Suppressor macrophage treated with lipopolysaccharide for 1 hour (primary cell): ENCODE results near the gene HSPA8.
A peak's percentile ranks its signal among the peaks of the same experiment; 100 is the strongest.

ENCODE experiments used
- DNase-seq, 3 donors: peaks; one replicate each; pipeline ENCODE4 v3.0.0-alpha.2; 2020 to 2022

HSPA8 gene

DNA sequence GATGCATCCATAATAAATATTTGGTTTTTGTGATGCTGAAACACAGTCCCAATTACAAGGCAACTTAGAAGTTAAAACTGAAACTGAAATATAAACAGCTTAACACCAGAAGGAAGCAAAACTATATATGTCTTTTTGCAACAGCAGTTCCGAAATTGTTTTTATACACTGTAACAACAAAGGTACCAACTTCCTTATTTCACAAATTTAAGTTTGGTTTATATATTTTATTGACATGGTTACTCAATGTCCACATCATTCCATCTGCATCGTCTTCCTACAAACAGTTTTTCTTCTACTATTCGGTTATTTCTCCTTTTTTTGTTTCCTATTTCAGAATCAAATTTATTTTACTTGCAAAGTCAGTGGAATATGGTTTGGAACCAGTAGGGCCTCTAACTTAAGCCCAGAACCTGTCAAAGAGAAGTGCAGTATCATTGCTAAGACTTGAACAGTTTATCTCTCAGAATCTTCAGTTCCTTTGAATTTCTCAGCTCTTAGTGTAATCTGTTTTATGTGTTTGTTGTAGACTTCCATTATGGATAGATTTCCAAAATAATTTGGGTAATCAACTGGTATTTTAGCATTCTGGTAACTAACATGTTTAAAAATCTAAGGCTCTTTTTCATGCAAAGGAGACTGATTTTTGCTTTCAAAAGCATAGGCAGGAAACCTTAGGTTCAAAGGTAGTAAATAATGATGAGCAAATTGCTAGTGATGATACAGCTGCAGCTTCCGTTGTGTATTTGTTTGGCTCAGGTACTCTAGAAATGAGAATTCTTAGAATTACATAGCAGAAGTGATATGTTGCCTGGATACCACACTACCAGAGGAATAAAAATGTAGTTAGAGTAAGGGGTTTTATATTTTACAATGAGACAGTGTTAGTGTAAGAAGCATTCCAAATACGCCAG lies 8.2 kb upstream of the HSPA8 start:
- peak in 2 of 3 donors; percentile 50 to 59 for DNase-seq

DNA sequence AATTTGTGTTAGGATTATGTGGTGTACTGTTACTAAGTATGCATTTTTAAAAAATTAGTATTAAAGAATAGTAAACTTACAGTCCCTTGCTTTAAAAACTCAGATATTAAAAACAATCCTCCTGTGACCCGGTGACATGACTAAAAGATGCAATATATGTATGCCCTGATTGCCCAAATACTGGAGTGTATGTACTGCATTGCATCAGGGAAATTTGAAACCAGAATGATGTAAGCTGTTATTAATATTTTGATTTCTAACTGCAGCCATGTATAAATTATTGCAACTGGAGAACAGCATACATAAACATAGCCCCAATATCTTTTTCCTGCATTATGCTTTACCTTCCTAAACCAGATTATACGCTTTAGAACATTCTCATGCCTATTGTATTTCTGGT lies 3.7 kb upstream of the HSPA8 start:
- DNase-seq: peak; percentile 27 to 54 (median 53)

DNA sequence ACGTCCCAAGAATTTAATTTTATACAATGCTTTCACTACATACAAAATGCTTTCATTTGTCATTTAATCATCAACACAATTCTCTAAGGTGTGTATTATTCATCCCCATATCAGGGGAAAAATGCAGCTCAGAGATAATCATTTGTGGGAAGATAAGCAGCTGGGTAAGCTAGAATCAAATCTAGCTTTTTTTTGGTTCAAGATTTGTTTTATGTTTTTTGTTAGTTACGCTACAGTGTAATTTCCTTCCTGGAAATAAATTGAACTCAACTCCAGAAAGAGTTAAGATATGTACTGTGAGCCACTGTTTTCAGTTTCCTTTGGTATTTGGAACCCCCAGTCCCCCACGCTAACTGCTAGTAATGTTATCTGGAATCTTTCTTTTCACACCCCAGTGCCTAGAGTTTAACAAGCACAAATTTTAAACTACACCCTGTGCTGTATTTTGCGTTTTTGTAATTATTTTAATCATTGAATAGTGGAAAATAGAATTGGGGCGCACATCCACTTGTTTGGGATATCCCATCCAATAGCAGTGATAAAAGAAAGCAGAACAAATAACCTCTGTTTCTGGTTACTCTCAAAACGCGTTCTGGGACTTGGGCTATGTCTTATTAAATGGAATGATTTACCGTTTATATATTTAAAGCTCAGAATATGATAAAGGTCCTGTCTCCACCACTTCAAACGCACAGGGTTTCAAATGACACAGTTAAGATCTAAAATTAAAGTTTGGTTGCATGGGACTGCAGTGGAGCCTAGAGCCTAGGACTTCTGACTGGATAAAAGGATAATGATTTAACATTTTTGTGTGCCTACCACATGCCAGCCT lies 2.1 kb upstream of the HSPA8 start:
- DNase-seq: no peak

GRCh38 chr11:123062892-123063825 lies 1.2 kb upstream of the HSPA8 start:
- DNase-seq: peak; percentile 55 to 64 (median 63)

DNA sequence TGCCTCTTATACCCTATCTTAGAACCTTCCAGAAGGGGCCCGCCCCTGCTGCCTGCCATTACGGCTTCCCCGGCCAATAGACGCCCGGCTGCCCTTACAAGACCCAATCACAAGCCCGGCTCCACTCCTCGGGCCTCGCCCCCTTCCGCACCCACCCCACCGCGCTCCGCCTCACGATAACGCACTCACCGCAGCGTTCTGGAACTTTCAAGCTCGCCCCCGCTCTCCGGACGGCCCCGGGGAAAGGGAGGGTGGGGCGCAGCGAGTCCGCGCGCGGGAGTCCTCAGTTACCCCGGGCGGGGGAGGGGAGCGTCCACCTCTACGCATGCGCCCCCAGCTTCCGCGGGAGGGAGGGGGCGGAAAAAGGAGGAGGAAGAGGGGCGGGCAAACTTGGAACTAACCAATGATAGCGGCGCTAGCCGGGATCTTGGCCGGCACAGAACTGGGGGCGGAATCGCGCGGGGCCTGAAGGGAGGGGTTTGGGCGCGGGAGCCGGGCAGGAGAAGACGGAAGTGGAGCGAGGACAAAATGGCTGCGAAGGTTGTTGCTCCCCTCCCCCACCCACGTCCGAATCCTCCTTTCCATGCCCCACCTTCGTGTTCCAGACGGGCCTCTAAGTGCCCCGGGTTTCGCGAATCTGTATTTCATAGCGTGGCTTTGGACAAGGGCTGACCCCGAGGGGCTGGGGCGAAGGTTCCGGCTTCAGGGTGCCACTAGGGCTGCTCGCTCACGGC lies 389 bp upstream of the HSPA8 start:
- DNase-seq: peak; percentile 100

DNA sequence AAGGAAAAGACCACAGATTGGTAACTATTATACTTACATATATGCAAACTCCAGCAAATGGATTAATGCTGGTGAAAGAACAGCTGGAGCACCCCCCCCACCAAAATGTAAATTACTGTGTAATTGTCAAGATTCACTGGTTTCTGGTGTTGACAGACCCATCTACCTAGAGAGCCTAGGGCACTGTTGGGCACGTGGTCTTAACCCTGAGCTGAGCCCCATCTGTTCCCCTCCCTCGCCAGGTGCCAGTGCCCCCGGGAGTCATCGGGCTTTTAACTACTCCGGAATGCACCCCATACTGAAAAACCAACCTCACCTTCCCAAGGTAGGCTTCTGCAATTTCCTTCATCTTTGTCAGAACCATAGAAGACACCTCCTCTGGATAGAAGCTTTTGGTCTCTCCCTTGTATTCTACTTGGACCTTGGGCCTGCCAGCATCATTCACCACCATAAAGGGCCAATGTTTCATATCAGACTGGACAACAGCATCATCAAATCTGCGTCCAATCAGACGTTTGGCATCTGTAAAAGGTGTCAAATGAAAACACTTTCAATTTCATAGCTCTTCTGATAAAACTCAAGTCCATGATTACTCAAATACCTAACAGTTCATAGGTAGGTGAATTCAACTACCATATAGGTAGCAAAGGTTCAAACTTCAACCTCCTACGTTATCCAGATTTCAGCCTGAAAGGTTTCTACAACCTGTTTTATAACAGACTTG lies 1.5 kb downstream of the HSPA8 start:
- DNase-seq: peak in 1 of 3 donors; percentile 26

- peak in 1 of 3 donors; percentile 18 for DNase-seq
Measured at GRCh38 chr11:123059041-123059920, 2.7 kb downstream of the HSPA8 start.

GRCh38 chr11:123057661-123058305 lies 4.2 kb downstream of the HSPA8 start:
- peak in 1 of 3 donors; percentile 18 for DNase-seq

GRCh38 chr11:123056835-123057491 lies 5.0 kb downstream of the HSPA8 start:
- peak in 1 of 3 donors; percentile 18 for DNase-seq

GRCh38 chr11:123055191-123055901 lies 6.6 kb downstream of the HSPA8 start:
- peak in 1 of 3 donors; percentile 15 for DNase-seq

DNA sequence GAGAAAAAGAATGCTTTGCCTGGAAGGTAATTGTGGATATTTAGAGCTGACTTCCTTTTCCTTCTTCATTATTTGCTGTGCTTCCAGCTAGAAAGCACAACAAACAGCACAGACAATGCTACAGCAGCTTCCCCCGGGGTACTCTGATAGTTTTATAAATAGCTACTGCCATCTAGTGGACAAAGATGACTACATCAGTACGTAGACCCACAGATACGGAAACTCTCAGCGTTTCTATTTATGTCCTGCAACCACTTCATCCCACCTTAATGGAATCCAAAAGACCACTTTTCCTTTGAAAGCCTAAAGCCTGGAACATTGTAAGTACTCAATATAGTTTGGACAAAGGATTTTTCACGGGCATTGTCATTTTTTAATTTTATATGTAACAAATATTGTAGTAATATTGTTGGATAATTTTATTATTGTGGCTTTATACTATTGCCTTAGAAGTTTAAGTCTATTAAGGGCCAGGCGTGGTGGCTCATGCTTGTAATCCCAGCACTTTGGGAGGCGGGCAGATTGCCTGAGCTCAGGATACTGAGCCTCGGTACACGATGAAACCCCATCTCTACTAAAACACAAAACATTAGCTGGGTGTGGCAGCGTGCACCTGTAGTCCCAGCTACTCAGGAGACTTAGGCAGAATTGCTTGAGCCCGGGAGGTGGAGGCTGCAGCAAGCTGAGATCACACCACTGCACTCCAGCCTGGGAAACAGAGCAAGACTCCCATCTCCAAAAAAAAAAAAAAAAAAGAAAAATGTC lies 7.5 kb downstream of the HSPA8 start:
- peak; percentile 70 to 92 (median 87) for DNase-seq

DNA sequence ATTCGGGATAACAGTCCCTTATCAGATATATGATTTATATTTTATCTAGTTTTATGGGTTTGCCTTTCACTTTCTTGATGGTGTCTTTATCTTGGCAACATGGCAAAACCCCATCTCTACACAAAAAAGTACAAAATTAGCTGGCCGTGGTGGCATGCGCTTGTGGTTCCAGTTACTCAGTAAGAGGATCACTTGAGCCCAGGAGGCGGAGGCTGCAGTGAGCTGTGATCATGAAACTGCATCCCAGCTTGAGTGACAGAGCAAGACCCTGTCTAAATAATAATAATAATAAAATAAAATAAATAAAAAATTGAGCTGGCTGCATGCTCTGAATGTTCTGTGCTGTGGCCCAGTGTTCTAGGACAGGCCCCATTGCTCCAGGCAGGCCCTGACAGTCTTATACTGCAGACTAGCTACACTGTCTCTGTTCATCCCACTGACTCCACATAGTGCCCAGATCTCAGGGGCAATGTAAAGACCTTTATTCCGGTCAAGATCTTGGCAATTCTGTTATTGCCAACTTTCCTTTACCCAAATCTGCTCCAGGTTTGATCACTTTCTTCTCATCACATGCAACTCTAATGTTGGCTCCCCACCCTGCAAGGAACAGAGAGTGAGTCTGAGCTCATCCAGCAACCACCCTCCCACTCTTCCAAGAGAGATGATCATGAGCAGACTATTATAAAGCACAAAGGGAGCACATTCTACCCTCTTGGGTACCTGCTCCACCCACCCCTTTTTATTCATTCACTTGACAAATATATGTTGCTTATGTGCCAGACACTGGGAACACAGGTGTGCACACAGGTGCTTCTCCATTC lies 8.8 kb downstream of the HSPA8 start:
- peak in 1 of 3 donors; percentile 17 for DNase-seq

GRCh38 chr11:123051634-123052033 lies 10.3 kb downstream of the HSPA8 start:
- peak in 1 of 3 donors; percentile 18 for DNase-seq

DNA sequence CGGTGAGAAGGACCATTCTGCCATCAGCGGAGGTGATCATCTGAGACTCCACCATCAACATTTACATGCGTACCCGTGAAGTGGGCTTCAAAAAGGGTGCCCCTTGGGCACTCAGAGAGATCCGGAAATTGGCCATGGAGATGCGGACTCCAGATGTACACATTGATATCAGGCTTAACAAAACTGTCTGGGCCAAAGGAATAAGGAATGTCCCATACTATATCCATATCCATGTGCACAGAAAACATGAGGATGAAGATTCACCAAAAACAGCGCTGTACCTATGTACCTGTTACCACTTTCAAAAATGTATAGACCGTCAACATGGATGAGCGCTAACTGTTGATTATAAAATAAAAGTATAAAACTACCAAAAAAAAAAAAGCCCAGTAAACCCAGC lies 10.8 kb downstream of the HSPA8 start:
- DNase-seq: no peak

- DNase-seq: peak in 1 of 3 donors; percentile 14
Measured at GRCh38 chr11:123047947-123048293, 14.0 kb downstream of the HSPA8 start.

GRCh38 chr11:123047266-123047946 lies 14.5 kb downstream of the HSPA8 start:
- DNase-seq: peak in 1 of 3 donors; percentile 10
